Measurements from ENCODE around the gene NXN. TPM values are rescaled to one million over a fixed set of nuclear protein-coding genes. Genes with fewer than 3 reads are reported as not detected.
"Not testable (repeated sequence)": the region's sequence is repeated elsewhere in the genome, so short reads cannot be mapped to it uniquely, and the experiment has no call there.

Gene NXN
- total RNA-seq, 1 donor from 2014 or later, result 53.1 TPM

DNA sequence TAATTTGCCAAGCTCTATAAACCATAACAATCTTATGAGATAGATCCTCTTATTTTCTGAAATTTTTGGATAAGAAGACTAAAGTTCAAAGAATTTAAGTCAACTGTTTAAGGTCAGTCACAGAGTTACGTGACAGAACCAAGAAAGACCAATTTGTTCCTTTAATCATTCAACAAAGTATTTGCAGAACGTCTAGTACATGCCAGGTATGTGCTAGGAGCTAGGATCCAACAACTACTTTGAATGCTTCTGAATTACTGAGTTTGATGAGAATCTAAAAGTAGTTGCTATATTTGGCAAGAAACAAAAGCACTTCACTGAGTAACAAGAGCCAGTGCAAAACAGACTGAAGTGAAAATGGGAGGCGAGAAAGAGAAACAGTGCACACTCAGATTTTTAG is 212.5 kb downstream of the NXN start:
- peaks cover 25% of the 10 kb centered on the region for H3K36me3 Mint-ChIP-seq (ENCODE audit: insufficient read depth)
- H3K27ac Mint-ChIP-seq, result no peak overlapping the region
- H3K4me1 Mint-ChIP-seq (ENCODE audit: low read depth), result no peaks in the 10 kb centered on the region
- no peak for DNase-seq (ENCODE audit: low spot score, unreplicated experiment)
- TF ChIP-seq, protein P1, sequence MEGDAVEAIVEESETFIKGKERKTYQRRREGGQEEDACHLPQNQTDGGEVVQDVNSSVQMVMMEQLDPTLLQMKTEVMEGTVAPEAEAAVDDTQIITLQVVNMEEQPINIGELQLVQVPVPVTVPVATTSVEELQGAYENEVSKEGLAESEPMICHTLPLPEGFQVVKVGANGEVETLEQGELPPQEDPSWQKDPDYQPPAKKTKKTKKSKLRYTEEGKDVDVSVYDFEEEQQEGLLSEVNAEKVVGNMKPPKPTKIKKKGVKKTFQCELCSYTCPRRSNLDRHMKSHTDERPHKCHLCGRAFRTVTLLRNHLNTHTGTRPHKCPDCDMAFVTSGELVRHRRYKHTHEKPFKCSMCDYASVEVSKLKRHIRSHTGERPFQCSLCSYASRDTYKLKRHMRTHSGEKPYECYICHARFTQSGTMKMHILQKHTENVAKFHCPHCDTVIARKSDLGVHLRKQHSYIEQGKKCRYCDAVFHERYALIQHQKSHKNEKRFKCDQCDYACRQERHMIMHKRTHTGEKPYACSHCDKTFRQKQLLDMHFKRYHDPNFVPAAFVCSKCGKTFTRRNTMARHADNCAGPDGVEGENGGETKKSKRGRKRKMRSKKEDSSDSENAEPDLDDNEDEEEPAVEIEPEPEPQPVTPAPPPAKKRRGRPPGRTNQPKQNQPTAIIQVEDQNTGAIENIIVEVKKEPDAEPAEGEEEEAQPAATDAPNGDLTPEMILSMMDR (IDR thresholded peaks at IDR 0.05; ENCODE audit: unreplicated experiment), result no peak
- H3K4me3 Mint-ChIP-seq (ENCODE audit: low read depth), result no peak overlapping the region
- H3K9me3 Mint-ChIP-seq (ENCODE audit: low read depth), result no peaks in the 10 kb centered on the region
- no peaks in the 10 kb centered on the region for H3K27me3 Mint-ChIP-seq

DNA sequence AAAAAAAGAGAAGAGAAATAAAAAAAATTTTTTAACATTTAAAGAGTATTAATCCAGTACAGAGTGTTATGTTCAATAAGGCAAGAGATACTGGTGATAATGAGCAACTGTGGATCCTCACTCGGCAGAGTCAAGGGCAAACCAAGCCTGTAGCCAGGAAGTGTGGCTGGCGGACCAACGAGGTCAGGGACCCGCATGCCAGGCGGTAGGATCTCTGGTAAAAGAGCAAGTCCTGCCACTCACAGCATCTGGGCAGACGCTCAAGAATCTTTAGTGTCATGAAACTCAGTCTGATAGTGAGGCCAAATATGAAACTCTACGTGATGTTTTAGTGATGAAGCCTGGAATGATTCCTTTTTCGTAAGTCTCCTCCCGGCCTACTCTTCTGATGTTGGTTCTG is 219.2 kb downstream of the NXN start:
- H3K27ac Mint-ChIP-seq, result no peak overlapping the region
- peaks cover 12% of the 10 kb centered on the region for H3K4me1 Mint-ChIP-seq (ENCODE audit: low read depth)
- DNase-seq (ENCODE audit: low spot score, unreplicated experiment), result no peak
- peaks cover 39% of the 10 kb centered on the region for H3K36me3 Mint-ChIP-seq (ENCODE audit: insufficient read depth)
- H3K27me3 Mint-ChIP-seq, result no peaks in the 10 kb centered on the region
- TF ChIP-seq, protein P1 (IDR thresholded peaks at IDR 0.05; ENCODE audit: unreplicated experiment), result no peak
- H3K4me3 Mint-ChIP-seq (ENCODE audit: low read depth), result no peak overlapping the region
- peaks cover 8% of the 10 kb centered on the region for H3K9me3 Mint-ChIP-seq (ENCODE audit: low read depth)

DNA sequence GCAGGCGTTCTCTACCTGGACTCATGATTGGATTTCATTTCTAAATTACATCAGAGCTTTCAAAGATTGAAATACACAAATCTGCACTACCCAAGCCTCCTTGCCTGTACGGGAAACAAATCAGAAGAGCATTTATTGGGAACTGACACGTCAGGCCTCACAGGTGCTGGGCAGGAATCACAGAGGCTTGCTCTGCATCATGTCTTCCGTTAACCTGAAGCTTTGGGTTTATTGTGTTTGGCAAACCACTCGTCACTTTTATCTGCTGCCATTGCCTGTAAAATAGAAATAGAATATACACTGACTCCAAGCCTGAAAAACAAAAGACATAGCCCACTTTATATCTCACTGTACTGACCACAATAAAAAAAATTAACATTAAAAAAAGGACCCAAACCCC is 219.6 kb downstream of the NXN start:
- Mint-ChIP-seq H3K4me1 (ENCODE audit: low read depth) (peaks cover 15% of the 10 kb centered on the region), H3K9me3 (ENCODE audit: low read depth) (peaks cover 8% of the 10 kb centered on the region), H3K36me3 (ENCODE audit: insufficient read depth) (peaks cover 36% of the 10 kb centered on the region), H3K27ac (no peak overlapping the region), H3K27me3 (no peaks in the 10 kb centered on the region), H3K4me3 (ENCODE audit: low read depth) (no peak overlapping the region)
- TF ChIP-seq, protein P1 (IDR thresholded peaks at IDR 0.05; ENCODE audit: unreplicated experiment), result no peak
- no peak for DNase-seq (ENCODE audit: low spot score, unreplicated experiment)

DNA sequence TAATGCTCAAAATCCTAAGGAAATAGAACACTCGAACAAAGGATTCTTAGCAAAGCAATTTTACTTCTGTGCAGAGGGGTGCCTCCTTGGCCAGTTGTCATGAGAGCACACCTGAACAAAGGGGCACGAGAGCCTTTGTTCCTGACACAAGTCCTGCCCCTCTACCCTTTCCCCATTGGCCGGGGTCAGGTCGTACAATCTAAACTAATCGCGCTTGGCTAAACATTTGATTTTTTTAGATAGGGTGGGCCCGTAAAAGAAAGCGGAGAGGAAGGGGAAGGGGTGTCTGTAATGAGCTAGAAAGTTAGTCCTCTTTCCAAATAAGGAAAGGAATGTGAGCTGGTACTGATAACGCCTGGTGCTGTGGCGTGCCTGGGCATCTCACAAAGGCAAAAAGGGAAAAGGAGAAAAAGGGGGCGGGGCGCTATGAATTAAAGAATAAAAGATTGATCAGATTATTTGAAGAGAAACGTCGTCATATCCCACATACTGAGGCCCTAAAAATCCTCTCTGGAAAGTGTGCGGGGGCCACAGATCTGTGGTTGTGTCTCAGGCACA is 223.5 kb downstream of the NXN start:
- not testable (repeated sequence) for H3K27me3 Mint-ChIP-seq; DNase-seq (ENCODE audit: low spot score, unreplicated experiment)
- peaks cover 25% of the 10 kb centered on the region for H3K36me3 Mint-ChIP-seq (ENCODE audit: insufficient read depth)

DNA sequence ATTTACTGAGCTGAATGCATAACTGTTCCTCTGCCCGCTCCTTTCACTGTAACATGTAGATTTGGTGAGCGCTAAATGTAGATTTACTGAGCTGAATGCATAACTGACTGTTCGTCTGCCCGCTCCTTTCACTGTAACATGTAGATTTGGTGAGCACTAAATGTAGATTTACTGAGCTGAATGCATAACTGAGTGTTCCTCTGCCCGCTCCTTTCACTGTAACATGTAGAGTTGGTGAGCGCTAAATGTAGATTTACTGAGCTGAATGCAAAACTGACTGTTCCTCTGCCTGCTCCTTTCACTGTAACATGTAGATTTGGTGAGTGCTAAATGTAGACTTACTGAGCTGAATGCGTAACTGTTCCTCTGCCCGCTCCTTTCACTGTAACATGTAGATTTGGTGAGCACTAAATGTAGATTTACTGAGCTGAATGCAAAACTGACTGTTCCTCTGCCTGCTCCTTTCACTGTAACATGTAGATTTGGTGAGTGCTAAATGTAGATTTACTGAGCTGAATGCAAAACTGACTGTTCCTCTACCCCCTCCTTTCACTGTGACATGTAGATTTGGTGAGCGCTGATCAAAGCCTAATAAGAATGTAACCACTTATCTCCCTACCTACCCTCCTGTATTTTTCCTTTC is 224.1 kb downstream of the NXN start:
- not testable (repeated sequence) for H3K9me3 Mint-ChIP-seq (ENCODE audit: low read depth); H3K27me3 Mint-ChIP-seq; DNase-seq (ENCODE audit: low spot score, unreplicated experiment); H3K4me3 Mint-ChIP-seq (ENCODE audit: low read depth)
- H3K4me1 Mint-ChIP-seq (ENCODE audit: low read depth), result peaks cover 33% of the 10 kb centered on the region
- H3K36me3 Mint-ChIP-seq (ENCODE audit: insufficient read depth), result peaks cover 23% of the 10 kb centered on the region
- H3K27ac Mint-ChIP-seq, result peak overlapping the region; percentile 98

More for the DNA sequence above, 223.5 kb downstream of the NXN start:
- not testable (repeated sequence) for H3K9me3 Mint-ChIP-seq (ENCODE audit: low read depth)
- Mint-ChIP-seq H3K4me3 (ENCODE audit: low read depth) (peak overlapping the region; percentile 30), H3K4me1 (ENCODE audit: low read depth) (peaks cover 28% of the 10 kb centered on the region), H3K27ac (peak overlapping the region; percentile 98)

DNA sequence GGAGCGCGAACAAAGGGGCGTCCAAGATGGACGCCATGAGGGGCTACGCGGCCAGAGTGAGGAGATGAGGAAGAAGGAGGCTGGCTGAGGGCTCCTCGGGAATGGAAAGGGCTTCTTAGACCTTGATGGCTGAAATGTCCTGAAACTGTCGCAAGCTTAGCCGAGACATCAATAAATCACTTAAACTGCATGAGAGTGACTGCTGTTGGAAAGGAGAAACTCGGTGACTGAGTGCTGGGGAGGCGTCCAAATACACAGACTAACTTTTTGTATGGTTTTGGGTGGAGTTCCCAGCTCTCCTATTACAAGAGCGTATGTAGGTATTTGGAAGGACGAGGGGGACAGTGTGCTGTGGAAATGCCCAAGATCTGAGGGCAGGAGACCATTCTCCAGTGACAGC is 226.2 kb downstream of the NXN start:
- no peak for DNase-seq (ENCODE audit: low spot score, unreplicated experiment)
- Mint-ChIP-seq H3K27ac (no peak overlapping the region), H3K36me3 (ENCODE audit: insufficient read depth) (peaks cover 22% of the 10 kb centered on the region), H3K4me3 (ENCODE audit: low read depth) (peak overlapping the region; percentile 50), H3K27me3 (no peaks in the 10 kb centered on the region), H3K9me3 (ENCODE audit: low read depth) (peaks cover 8% of the 10 kb centered on the region), H3K4me1 (ENCODE audit: low read depth) (peaks cover 40% of the 10 kb centered on the region)
- TF ChIP-seq, protein P1 (IDR thresholded peaks at IDR 0.05; ENCODE audit: unreplicated experiment), result no peak

All from progenitor cell of endocrine pancreas (in vitro differentiated cells).